ENCODE data around the gene THSD4. TPM values are rescaled to one million over a fixed set of nuclear protein-coding genes. Genes with fewer than 3 reads are reported as not detected.
"Not testable (repeated sequence)": the region's sequence is repeated elsewhere in the genome, so short reads cannot be mapped to it uniquely, and the experiment has no call there.

THSD4 gene
- total RNA-seq, 1 experiment from 2014 or later = 19.5 TPM

DNA sequence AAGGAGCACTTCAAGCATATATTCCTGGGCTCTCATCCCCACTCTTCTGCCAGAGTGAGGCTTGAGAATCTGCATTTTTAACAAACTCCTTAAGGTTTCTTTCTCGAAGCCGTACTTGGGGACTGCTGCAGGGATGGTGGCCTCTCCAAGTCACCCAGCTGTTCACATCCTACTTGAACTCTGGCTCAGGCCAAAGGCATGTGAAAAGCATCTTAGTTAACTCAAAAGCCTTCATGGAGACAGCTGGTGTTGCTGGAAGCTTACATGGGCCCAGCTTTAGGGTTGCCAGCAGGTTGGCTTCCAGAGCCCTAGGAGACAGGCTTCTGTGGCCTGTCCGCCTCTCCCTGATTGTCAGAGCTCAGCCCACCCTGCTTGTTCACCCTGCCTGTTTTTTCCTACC lies 139.2 kb downstream of the THSD4 start:
- no peak for DNase-seq (ENCODE audit: low spot score)

DNA sequence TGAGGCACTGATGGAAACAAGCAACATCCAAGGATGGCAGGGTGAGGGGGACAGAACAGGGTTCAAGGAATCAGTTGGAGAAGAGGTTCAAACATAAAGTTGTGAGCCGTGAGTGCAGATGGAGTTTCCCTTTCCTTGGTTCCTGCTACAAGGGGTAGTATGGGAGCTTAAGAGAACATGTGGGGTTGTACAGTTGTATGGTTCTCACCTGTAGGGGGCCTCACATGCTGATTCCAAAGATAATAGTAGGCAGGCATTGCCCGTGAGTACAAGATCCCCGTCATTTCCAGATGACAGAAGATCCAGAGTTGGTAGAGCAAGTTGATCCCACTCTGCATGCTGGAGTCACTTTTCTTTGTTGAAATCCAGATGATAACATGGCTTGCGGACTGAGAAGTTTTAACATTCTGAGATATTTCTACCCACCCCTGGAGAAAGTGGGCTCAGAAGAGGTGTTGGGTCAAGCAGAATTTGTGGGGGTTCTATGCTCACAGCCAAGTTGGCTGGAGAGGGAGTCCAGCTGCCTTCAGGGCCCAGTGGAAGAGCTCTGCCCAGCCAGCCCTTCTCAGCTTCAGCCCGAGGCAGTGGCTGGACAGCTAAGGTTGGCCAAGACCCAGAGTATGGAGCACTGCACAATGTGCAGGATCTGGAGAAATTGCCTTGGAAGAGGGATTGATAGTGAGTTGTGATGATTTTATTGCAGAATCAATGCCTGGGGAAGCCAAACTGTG lies 141.8 kb downstream of the THSD4 start:
- no peak for DNase-seq (ENCODE audit: low spot score)

DNA sequence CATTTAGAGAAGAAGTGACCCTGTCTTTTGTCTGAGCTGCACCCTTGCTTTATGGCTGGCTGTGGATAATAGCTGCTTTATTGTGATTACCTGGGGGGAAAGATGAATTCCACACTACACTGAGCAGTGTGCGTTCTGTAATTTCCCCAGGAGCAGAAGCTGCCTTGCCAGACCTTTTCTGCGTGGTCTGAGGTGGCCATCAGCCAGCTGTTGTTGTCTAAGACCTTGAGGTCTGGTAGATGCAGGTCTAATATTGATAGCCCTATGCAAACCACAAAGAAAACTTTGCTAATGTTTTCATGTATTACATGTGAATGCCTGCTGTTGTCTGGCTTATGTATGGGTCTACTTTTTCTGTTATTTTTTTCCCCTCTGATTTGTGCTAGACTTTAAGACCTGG lies 144.6 kb downstream of the THSD4 start:
- no peak for DNase-seq (ENCODE audit: low spot score)

DNA sequence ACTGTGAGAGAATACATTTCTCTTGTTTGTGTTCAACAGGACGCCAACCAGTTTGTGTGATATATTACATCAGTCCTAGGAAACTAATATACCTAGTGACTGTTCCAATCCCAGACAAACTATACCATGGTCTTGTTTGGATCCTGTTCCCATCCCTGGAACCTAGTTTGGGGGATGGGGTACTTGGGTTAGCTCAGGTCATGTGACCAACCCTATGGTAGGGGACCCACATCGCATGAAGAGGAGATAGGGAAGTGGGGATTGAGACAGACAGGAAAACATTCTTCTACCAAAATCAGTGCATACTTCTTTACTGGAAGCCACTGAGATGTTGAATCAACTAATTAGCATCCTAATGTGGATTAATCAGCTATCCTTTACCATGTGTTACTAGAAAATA lies 146.1 kb downstream of the THSD4 start:
- no peak for DNase-seq (ENCODE audit: low spot score)

DNA sequence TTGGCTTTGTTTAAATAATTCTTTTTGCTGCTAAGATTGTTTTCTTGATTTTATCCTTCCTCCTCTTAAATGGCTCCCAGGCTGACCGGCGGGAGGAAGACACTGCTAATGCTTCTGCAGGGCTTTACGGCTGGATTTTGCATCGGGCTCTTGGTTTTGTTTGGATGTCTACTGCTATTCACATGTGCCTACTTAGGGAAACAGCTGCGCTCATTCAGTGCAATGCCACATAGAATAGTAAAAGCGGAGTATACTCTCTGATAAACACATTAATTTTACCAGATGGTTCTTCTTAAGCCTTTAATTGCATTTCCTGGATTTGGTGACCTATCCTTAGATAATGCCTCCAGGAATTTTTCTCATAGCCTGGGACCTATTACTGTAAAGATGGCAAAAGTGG lies 146.6 kb downstream of the THSD4 start:
- no peak for DNase-seq (ENCODE audit: low spot score)

DNA sequence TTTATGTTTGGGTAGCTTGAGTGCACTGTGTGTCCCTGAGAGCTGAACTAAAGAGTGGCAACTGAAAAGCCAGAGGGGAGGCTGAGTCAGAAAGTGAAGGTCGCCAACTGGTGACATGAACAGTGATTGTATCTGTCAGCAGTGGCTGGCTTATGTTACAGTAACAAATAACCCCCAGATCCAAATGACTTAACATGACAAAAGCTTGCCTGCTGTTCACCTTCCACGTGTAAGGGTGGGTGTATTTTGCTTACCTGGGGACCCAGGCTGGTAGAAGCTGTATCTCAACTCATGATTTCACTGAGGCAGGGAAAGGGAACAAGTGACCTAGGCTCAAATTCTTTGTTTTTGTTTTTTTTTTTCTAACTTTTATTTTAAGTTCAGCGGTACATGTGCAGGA lies 147.3 kb downstream of the THSD4 start:
- no peak for DNase-seq (ENCODE audit: low spot score)

DNA sequence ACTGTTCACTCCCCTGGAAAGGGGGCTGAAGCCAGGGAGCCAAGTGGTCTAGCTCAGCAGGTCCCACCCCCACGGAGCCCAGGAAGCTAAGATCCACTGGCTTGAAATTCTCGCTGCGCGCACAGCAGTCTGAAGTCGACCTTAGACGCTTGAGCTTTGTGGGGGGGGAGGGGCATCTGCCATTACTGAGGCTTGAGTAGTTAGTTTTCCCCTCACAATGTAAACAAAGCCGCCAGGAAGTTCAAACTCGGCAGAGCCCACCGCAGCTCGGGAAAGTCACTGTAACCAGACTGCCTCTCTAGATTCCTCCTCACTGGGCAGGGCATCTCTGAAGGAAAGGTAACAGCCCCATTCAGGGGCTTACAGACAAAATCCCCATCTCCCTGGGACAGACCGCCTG lies 150.3 kb downstream of the THSD4 start:
- not testable (repeated sequence) for DNase-seq (ENCODE audit: low spot score)

DNA sequence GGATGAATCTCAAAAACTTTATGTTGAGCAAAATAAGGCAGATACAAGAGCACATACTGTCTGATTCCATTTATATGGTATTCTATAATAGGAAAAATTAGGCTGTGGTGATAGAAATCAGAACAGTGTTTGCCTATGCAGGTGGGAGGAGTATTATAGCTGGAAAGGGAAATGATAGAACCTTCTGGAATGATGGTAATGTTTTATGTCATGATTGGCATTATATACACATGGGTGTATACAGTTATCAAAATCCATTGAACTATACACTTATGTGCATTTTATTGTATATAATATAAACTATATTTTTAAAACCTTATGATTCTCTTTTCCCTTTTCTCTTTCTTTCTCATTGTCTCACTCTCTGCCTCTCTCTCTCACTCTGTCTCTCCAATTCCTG lies 156.1 kb downstream of the THSD4 start:
- no peak for DNase-seq (ENCODE audit: low spot score)

DNA sequence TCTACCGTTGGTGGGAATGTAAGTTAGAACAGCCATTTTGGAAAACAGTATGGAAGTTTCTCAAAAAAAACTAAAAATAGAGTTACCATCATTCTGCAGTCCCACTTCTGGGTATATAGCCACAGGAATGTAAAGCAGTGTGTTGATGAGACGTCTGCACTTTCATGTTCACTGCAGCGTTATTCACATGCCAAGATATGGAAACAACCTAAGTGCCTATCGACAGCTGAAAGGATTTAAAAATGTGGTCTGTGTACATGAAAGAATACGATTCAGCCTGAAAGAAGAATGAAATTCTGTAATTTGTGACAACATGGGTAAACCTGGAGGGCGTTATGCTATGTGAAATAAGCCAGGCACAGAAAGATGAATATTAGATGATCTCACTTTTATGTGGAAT lies 157.7 kb downstream of the THSD4 start:
- DNase-seq (ENCODE audit: low spot score) = no peak

DNA sequence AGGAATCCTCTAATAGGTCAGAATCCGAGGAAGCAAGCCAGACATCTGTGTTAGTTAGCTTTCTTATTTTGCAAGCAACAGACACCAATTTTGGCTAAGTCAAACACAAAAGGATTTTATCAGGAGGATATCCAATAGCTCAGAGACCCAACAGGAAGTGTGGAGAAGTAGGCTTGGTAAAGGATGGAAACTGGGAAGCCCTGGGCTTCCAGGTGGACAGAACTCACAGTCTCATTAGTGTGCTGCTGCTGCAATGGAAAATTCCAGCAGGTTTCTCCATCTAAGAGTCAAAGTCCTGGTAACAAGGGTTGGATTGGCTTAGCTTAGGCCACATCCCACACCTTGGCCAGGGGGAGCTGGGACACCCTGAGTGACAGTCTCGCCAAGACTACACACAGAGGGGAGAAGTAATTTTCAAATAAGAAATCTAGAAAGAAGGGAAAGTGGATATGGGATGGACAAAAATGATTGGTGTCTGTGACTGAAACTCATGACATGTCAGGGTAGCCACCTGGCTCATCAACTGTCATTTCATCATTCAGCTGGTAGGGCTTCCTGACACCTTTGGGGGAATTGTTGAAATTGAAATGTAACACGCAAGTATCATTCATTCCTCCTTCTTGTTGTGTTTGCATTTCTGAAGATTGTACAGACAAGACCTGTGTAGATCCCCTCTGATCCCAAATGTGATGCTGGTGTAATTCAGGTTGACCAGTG lies 158.6 kb downstream of the THSD4 start:
- DNase-seq (ENCODE audit: low spot score) = no peak

DNA sequence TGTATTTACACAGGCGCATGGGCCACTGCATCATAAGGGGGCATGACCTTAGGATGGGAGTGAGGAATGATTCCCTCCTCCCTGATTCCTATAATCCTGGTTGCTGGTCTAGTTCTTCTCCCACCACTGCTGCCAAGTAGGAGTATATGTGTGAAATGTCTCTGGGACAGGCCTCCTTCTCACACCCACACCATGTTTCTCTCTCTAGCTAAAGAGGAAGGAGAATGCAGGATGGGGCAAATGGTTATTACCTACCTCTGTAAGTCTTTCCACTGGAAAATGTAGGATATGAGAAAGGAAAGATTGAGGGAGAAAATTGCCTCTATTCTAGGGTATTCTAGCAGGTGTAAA lies 159.2 kb downstream of the THSD4 start:
- DNase-seq (ENCODE audit: low spot score) = no peak

DNA sequence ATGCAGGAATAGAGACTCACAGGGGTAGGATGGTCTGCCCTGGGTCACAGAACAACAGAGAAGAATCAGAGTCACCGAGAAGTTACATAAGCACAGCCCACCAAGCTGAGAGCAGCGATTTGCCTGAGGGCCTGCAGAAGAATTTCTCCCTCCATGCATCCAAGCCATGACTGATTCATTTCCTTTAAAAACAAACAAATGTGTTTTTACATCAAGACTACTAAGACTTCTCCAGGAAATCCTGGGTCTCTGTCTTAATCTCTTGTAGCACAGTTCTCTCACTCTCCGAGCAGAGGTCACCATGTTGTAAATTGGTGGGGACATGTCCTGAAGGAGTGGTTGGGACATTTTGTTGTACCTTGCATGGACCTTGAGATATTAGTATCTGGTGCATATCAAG lies 159.8 kb downstream of the THSD4 start:
- DNase-seq (ENCODE audit: low spot score) = no peak

DNA sequence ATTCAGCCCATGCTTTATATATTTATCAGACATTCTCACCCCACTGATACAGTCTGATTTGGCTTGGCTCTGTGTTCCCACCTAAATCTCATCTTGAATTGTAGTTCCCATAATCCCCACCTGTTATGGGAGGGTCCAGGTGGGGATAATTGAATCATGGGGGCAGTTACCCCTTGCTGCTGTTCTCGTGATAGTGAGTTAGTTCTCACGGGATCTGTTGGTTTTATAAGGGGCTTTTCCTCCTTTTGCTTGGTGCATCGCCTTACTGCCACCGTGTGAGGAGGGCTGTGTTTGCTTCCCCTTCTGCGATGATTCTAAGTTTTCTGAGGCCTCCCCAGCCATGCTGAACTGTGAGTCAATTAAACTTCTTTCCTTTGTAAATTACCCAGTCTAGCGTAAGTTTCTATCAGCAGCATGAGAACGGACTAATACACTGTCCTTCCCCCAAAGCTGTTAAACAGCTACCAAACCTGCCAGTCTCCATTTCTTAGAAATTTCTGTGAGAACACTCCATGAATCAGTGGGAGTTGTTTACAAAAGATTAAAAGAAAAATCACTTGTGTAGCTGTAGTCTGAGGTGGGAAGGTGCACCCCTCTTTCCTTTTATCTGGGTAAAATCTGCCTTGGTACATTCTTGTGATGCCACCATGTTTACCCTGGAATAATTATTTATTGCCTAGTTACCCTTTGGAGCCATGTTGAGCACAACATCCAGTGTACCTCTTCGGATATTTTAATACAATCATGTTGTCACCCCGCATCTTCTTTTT lies 160.5 kb downstream of the THSD4 start:
- DNase-seq (ENCODE audit: low spot score) = peak; percentile 84

DNA sequence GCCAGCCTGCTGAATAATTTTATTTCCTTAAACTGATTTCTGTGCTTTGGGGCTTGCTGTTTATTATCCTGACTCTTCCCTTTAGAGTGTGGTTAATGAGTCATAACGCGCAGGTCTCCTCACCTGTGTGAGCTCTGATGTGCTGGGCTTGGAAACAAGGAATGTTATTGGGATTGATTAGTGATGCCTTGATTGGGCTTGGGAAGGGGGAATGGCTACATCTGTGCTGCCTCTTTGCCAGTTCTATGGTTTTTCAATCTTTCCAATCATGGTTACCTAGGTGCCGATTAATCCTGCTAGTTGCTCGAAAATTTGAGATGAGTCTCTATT lies 161.0 kb downstream of the THSD4 start:
- no peak for DNase-seq (ENCODE audit: low spot score)

DNA sequence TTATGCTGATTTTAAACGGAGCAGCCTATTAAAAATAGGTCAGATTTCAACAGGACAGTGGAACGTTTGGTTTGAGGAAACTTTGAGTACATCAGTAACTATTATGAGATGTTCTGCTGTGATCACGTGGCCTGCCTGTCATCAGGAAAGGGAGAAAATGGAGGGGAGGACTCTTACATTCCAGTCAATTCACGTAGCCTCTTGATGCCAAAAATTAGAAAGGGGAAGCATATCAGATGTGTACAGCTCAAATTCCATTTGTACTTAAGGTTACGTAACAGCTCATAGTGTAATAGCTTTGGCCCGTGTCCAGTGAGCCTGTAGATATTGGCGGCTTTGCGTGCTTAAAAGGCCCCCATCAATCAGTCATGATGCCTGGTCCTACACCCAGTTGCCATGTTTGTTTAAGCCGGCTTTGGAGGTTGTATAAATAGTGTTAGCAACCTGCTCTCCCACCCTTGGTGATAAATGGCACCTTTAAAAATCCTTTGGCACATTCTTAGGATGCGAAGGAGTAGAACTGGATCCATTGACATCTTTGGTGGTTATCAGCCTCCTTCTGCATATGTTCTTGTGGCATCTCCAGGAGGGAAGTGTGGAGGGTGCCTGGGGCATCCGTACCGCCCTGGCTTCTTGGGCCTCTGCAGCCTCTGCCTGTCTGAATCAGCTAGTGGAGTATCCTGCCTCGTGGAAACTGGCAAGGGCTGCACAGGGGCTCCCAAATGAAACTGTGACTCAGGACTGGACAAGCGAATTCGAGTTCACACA lies 163.9 kb downstream of the THSD4 start:
- peak; percentile 95 for DNase-seq (ENCODE audit: low spot score)

DNA sequence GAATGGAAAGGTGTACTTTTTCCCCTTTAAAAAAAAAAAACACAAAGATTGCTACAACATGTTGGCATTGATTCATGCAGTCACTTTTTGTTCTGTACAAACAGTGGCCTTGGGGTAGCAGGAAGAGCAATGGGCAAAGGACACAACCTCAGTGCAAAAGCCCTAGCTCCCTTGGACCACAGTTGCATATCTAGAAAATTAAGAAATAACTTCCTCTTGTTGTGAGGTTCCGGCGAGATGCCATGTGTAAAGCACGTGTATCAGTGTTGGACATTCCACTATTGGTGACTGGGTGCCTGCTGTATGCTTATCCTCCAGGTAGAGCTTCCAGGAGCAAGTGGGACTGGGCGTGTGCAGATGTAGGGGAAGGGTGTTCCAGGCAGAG lies 164.5 kb downstream of the THSD4 start:
- DNase-seq (ENCODE audit: low spot score) = peak; percentile 38

DNA sequence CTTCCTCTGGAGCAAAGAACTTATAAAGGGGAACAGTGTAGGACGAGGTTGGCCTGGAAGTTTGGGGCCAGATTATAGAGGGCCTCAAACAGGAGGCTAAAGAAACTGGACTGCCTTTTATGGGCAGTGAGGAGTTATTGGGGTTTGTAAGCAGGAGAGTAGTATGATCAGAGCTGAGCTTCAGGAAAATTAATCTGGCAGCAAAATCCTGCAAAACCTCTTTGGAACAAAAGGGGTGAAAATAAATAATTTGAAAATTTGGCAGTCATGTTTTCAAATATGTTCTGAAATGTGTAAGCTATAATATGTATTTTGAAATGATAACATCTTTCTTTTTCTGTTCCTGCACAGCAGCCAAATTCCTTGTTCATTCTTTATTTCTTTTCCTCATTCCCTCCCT lies 164.9 kb downstream of the THSD4 start:
- no peak for DNase-seq (ENCODE audit: low spot score)

DNA sequence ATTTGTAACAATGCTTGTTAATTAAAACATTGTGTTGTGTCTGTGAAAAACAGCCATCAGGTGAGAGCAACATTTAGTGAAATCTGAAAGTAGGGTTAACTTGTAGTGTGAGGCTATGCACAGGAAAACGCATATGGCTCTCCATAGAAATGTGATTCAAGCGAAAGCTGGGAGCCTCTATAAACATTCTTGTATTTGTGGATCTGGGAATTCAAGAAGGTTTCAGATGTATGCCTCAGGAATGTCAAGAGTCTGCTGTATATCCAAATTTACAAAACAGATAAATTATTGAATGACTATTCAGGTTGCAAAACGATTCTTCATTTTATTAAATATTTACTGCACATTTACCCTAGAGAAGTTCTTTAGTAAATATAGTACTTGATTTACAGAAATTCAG lies 166.0 kb downstream of the THSD4 start:
- DNase-seq (ENCODE audit: low spot score) = no peak

DNA sequence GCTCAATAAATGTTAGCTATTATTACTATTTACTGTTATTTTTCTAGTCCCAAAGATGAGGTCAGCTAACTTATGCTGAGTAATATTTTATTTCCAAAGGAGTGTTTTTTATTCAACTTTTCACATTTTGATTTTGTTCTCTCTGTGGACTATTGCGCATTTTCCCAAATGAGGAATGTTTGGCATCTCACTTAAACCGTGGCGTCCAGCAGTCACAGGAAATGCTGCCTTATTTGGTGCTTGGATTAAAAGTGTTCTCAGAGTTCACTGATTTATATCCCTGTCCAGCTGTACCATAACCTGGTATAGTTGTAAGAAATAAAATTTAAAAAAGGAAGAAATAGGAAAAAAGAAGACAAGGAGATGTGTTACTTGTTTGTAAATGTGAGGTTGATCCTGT lies 166.8 kb downstream of the THSD4 start:
- no peak for DNase-seq (ENCODE audit: low spot score)

DNA sequence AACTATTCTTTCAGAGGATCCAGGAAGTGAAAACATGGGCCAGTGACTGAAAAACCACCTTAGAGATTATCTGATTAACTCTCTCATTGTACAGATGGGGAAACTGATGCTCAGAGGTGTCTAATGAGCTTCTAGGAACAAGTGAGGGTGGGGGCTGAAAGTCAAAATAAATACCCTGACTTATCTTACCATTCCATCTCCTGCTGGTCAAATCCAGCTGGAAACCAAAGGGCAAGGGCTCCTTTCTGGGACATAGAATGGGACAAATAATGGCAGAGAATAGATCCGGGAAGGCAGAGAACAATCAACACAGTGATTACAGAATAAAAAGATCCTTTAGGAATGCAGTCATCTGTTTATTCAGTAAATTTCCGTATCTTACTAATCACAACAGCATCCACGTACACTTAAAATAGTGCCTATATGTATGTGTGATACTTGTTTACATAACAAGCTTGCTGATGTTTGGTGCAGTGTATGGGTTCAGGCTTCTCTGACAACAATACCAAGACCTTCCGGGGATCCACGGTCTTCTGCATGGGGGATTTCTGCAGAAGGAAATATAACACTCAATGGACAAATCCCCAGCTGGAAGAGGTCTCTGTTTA lies 173.2 kb downstream of the THSD4 start:
- no peak for DNase-seq (ENCODE audit: low spot score)

DNA sequence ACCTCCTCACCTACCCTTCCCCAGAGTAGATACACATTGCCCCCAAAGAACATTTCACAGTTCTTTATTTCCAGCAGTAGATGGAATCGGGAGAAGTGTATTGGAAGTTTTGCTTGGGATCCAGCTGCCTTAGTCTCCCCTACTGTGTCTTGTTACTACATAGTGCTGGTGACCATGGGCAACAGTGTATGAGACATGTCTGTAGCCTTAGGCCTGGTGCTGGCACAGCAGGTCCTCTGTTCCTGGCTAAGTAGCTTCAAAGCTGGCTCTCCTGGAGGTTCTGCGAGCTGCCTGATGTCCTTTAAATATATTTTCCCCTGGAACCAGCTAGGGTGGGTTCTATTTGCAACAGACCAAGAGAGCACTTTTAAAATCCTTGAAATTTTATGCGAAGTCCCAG lies 174.7 kb downstream of the THSD4 start:
- DNase-seq (ENCODE audit: low spot score) = no peak
